Stimulated activated CD8-positive, alpha-beta memory T cell treated with anti-CD3 and anti-CD28 coated beads, Interleukin-4, amount 100 ng/mL, for 24 hours (primary cell): Measurements from ENCODE around the gene AVEN.
"Not testable (repeated sequence)": the region's sequence is repeated elsewhere in the genome, so short reads cannot be mapped to it uniquely, and the experiment has no call there.

ENCODE experiments used
- DNase-seq: peaks from one replicate; pipeline ENCODE4 v3.0.0-alpha.2; 2020; ENCODE audit warnings: low read depth

AVEN gene

GRCh38 chr15:34038871-34039789 is at the start of gene AVEN:
Gene AVEN (minus strand): TSS chr15:34039204. CDS start chr15:34039046, 158 bp downstream.
- DNase-seq = peak; percentile 36

GRCh38 chr15:34085746-34086145 is 46.7 kb upstream of the AVEN start:
- DNase-seq = no peak

- no peak for DNase-seq
Observed at GRCh38 chr15:34084086-34084485, 45.1 kb upstream of the AVEN start.

GRCh38 chr15:34079904-34080303 is 40.9 kb upstream of the AVEN start:
- no peak for DNase-seq

GRCh38 chr15:34078900-34079299 is 39.9 kb upstream of the AVEN start:
- DNase-seq = no peak

GRCh38 chr15:34076785-34077184 is 37.8 kb upstream of the AVEN start:
- DNase-seq = no peak

- DNase-seq = no peak
Observed at GRCh38 chr15:34070003-34070402, 31.0 kb upstream of the AVEN start.

GRCh38 chr15:34065941-34066340 is 26.9 kb upstream of the AVEN start:
- DNase-seq = no peak

GRCh38 chr15:34065261-34065660 is 26.3 kb upstream of the AVEN start:
- DNase-seq = no peak

- DNase-seq = no peak
Observed at GRCh38 chr15:34064438-34064837, 25.4 kb upstream of the AVEN start.

- no peak for DNase-seq
Observed at GRCh38 chr15:34059946-34060345, 20.9 kb upstream of the AVEN start.

- DNase-seq = no peak
Observed at GRCh38 chr15:34059476-34059875, 20.5 kb upstream of the AVEN start.

- no peak for DNase-seq
Observed at GRCh38 chr15:34056911-34057310, 17.9 kb upstream of the AVEN start.

- DNase-seq = no peak
Observed at GRCh38 chr15:34055868-34056595, 17.0 kb upstream of the AVEN start.

- DNase-seq = no peak
Observed at GRCh38 chr15:34054081-34054707, 15.2 kb upstream of the AVEN start.

- not testable (repeated sequence) for DNase-seq
Observed at GRCh38 chr15:34050385-34050784, 11.4 kb upstream of the AVEN start.

- no peak for DNase-seq
Observed at GRCh38 chr15:34049112-34049511, 10.1 kb upstream of the AVEN start.

- no peak for DNase-seq
Observed at GRCh38 chr15:34047893-34048775, 9.1 kb upstream of the AVEN start.

- DNase-seq = no peak
Observed at GRCh38 chr15:34046471-34047145, 7.6 kb upstream of the AVEN start.

- no peak for DNase-seq
Observed at GRCh38 chr15:34043813-34044212, 4.8 kb upstream of the AVEN start.

- DNase-seq = no peak
Observed at GRCh38 chr15:34043391-34043790, 4.4 kb upstream of the AVEN start.
